Loucy (cell line): ENCODE data around the gene CABLES1.

Experiments used
- H2AFZ ChIP-seq: fragments of 200-600 bp; sonication (generic); 2 replicates; pipeline ENCODE4 v1.6.0; 2016; ENCODE audit warnings: antibody characterized with exemption, mild to moderate bottlenecking, low read length, moderate library complexity
- H3F3A ChIP-seq: fragments of 200-600 bp; 2 replicates; pipeline ENCODE4 v1.6.0; 2016; ENCODE audit warnings: antibody characterized with exemption, low read depth, mild to moderate bottlenecking
- H3K27me3 ChIP-seq: fragments of 200-600 bp; sonication (generic); 2 replicates; pipeline ENCODE4 v1.6.1; 2014; ENCODE audit warnings: low read length, mild to moderate bottlenecking; ENCODE audit not compliant: insufficient read depth, poor library complexity, severe bottlenecking
- H3K36me3 ChIP-seq: fragments of 200-600 bp; sonication (generic); 2 replicates; pipeline ENCODE4 v1.6.1; 2016; ENCODE audit warnings: low read length; ENCODE audit not compliant: insufficient read depth
- H3K4me1 ChIP-seq: fragments of 200-600 bp; sonication (generic); 2 replicates; pipeline ENCODE4 v1.5.1; 2014; ENCODE audit warnings: low read length, mild to moderate bottlenecking; ENCODE audit not compliant: insufficient read depth, poor library complexity, severe bottlenecking
- H3K4me2 ChIP-seq: fragments of 200-600 bp; sonication (generic); 2 replicates; pipeline ENCODE4 v1.6.0; 2014; ENCODE audit warnings: antibody characterized with exemption, low read length, low read depth, mild to moderate bottlenecking; ENCODE audit not compliant: poor library complexity, severe bottlenecking
- H3K4me3 ChIP-seq: fragments of 200-600 bp; sonication (generic); 2 replicates; pipeline ENCODE4 v1.5.1; 2014; ENCODE audit warnings: low read length, mild to moderate bottlenecking, mixed read lengths; ENCODE audit not compliant: poor library complexity, severe bottlenecking
- H3K79me2 ChIP-seq: fragments of 200-600 bp; sonication (generic); 2 replicates; pipeline ENCODE4 v1.6.1; 2014; ENCODE audit warnings: low read length; ENCODE audit not compliant: insufficient read depth
- H3K9ac ChIP-seq: fragments of 200-600 bp; sonication (generic); 2 replicates; pipeline ENCODE4 v1.6.0; 2014; ENCODE audit warnings: mild to moderate bottlenecking, low read depth, low read length, moderate library complexity; ENCODE audit not compliant: poor library complexity, severe bottlenecking
- H3K9me2 ChIP-seq: fragments of 200-600 bp; sonication (generic); replicated peaks from 2 replicates; pipeline ENCODE4 v1.6.1; 2016; ENCODE audit warnings: low read depth, low read length, mixed read lengths
- H3K9me3 ChIP-seq: fragments of 200-600 bp; sonication (generic); 2 replicates; pipeline ENCODE4 v1.6.1; 2014; ENCODE audit warnings: mild to moderate bottlenecking, antibody characterized with exemption, low read length, low read depth; ENCODE audit not compliant: insufficient read depth
- H4K20me1 ChIP-seq: fragments of 200-600 bp; sonication (generic); 2 replicates; pipeline ENCODE4 v1.6.0; 2014; ENCODE audit warnings: antibody characterized with exemption, low read length, mild to moderate bottlenecking; ENCODE audit not compliant: insufficient read depth, poor library complexity, severe bottlenecking
- EZH2phosphoT487 ChIP-seq: fragments of 200-600 bp; IDR thresholded peaks from 2 replicates; pipeline ENCODE4 v1.6.1; 2018; ENCODE audit warnings: antibody characterized with exemption, mild to moderate bottlenecking, moderate library complexity, borderline replicate concordance
- TF ChIP-seq, protein P1 (sequence below): fragments of 200-600 bp; sonication (generic); conservative IDR thresholded peaks from 2 replicates; pipeline ENCODE4 v1.5.1; 2014; ENCODE audit warnings: mild to moderate bottlenecking, antibody characterized with exemption, low read length

CABLES1 gene

DNA sequence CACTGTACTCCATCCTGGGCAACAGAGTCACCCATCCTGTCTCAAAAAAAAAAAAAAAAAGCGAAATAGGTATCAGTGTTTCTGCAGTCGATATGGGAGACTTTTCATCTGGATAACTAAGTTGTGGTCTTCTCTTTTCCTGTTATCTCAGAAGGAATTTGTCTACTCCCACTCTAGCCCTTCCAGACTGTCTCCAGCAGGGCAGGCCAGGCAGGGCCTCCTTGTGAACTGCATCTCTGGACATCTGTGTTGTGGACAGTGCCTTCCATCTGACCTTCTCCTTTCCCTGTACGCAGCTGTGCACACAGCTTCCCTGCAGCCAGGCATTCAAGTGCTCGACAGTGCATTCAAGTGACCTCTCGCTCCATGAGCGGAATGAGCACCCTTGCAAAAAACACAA is 110.2 kb downstream of the CABLES1 start:
- H3K4me2 ChIP-seq = no peak overlapping the region
- H3K4me1 ChIP-seq = peaks cover 11% of the 10 kb centered on the region
- H3K27me3 ChIP-seq = no peaks in the 10 kb centered on the region

DNA sequence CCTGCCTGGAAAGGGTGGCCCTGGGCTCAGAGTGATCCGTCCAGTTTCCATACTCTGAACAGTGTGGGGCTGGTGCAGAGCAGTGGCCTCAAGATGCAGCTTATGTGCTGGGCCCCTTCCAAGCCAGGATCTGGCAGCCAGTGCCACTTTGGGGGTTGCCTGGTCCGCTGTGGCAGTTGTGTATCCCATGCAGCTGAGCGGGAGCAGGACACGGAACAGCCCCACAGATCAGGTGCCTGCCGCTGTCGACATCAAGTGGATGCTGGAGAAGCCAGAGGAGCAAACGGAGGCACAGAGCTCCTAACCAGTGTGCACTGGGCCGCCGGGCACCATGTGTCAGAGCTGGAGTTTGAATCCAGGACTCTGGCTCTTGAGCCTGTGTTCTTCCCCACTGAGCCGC is 112.0 kb downstream of the CABLES1 start:
- H3F3A ChIP-seq = no peaks in the 10 kb centered on the region
- H3K4me1 ChIP-seq = peaks cover 23% of the 10 kb centered on the region
- no peak overlapping the region for H2AFZ ChIP-seq
- no peak for TF ChIP-seq EZH2phosphoT487
- TF ChIP-seq, protein P1, sequence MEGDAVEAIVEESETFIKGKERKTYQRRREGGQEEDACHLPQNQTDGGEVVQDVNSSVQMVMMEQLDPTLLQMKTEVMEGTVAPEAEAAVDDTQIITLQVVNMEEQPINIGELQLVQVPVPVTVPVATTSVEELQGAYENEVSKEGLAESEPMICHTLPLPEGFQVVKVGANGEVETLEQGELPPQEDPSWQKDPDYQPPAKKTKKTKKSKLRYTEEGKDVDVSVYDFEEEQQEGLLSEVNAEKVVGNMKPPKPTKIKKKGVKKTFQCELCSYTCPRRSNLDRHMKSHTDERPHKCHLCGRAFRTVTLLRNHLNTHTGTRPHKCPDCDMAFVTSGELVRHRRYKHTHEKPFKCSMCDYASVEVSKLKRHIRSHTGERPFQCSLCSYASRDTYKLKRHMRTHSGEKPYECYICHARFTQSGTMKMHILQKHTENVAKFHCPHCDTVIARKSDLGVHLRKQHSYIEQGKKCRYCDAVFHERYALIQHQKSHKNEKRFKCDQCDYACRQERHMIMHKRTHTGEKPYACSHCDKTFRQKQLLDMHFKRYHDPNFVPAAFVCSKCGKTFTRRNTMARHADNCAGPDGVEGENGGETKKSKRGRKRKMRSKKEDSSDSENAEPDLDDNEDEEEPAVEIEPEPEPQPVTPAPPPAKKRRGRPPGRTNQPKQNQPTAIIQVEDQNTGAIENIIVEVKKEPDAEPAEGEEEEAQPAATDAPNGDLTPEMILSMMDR = no peak
- H3K4me2 ChIP-seq = no peak overlapping the region
- no peak overlapping the region for H3K9ac ChIP-seq
- H3K36me3 ChIP-seq = peaks cover 8% of the 10 kb centered on the region; the same call in 1 of the 2 replicates
- no peak overlapping the region for H3K4me3 ChIP-seq
- H3K27me3 ChIP-seq = no peaks in the 10 kb centered on the region
- H3K9me3 ChIP-seq = no peaks in the 10 kb centered on the region
- no peaks in the 10 kb centered on the region for H3K9me2 ChIP-seq
- no peaks in the 10 kb centered on the region for H3K79me2 ChIP-seq
- H4K20me1 ChIP-seq = no peaks in the 10 kb centered on the region

More for the DNA sequence above, 110.2 kb downstream of the CABLES1 start:
- TF ChIP-seq, protein P1 = no peak
- TF ChIP-seq EZH2phosphoT487 = no peak
- Histone ChIP-seq H3K79me2 (no peaks in the 10 kb centered on the region), H3K4me3 (no peak overlapping the region), H3F3A (no peaks in the 10 kb centered on the region), H3K9me3 (no peaks in the 10 kb centered on the region), H3K9me2 (no peaks in the 10 kb centered on the region), H2AFZ (no peak overlapping the region), H3K36me3 (peaks cover 8% of the 10 kb centered on the region; the same call in 1 of the 2 replicates), H4K20me1 (no peaks in the 10 kb centered on the region), H3K9ac (no peak overlapping the region)

GRCh38 chr18:23247896-23248295 is 112.6 kb downstream of the CABLES1 start:
- H2AFZ ChIP-seq = no peak overlapping the region
- peaks cover 13% of the 10 kb centered on the region; the same call in 1 of the 2 replicates for H3K36me3 ChIP-seq
- no peaks in the 10 kb centered on the region for H3K27me3 ChIP-seq
- H3K4me1 ChIP-seq = peaks cover 23% of the 10 kb centered on the region
- no peaks in the 10 kb centered on the region for H3K9me3 ChIP-seq
- H3K9ac ChIP-seq = no peak overlapping the region
- TF ChIP-seq EZH2phosphoT487 = no peak
- TF ChIP-seq, protein P1 = no peak
- no peaks in the 10 kb centered on the region for H3K79me2 ChIP-seq
- no peaks in the 10 kb centered on the region for H3F3A ChIP-seq
- H4K20me1 ChIP-seq = no peaks in the 10 kb centered on the region
- H3K4me3 ChIP-seq = no peak overlapping the region
- H3K4me2 ChIP-seq = no peak overlapping the region
- no peaks in the 10 kb centered on the region for H3K9me2 ChIP-seq
